A204.1 (cell line): Measurements from ENCODE around the gene LIPC.

Experiments
- FAIRE-seq: peaks from 2 replicates; lab custom pipeline; 2012; peaks lifted over from hg19 to GRCh38; lab: Jason Lieb, UNC

Gene LIPC

GRCh38 chr15:58475573-58476524 is 44.1 kb downstream of the LIPC start:
- FAIRE-seq: no peak

GRCh38 chr15:58476525-58477162 is 44.9 kb downstream of the LIPC start:
- FAIRE-seq: no peak

GRCh38 chr15:58477170-58477569 is 45.4 kb downstream of the LIPC start:
- no peak for FAIRE-seq

- FAIRE-seq: no peak
These were observed 46.2 kb downstream of the LIPC start for GRCh38 chr15:58478035-58478434.

GRCh38 chr15:58478579-58478978 is 46.8 kb downstream of the LIPC start:
- no peak for FAIRE-seq

- no peak for FAIRE-seq
These were observed 48.1 kb downstream of the LIPC start for GRCh38 chr15:58479941-58480340.

GRCh38 chr15:58483376-58483775 is 51.6 kb downstream of the LIPC start:
- no peak for FAIRE-seq

GRCh38 chr15:58484791-58485600 is 53.2 kb downstream of the LIPC start:
- FAIRE-seq: no peak

- FAIRE-seq: no peak
These were observed 54.3 kb downstream of the LIPC start for GRCh38 chr15:58486062-58486461.

GRCh38 chr15:58486564-58486963 is 54.8 kb downstream of the LIPC start:
- no peak for FAIRE-seq

GRCh38 chr15:58487041-58487723 is 55.4 kb downstream of the LIPC start:
- no peak for FAIRE-seq

- no peak for FAIRE-seq
These were observed 55.9 kb downstream of the LIPC start for GRCh38 chr15:58487724-58488120.

GRCh38 chr15:58489289-58490085 is 57.7 kb downstream of the LIPC start:
- FAIRE-seq: no peak

- no peak for FAIRE-seq
These were observed 58.5 kb downstream of the LIPC start for GRCh38 chr15:58490086-58490887.

GRCh38 chr15:58490888-58491473 is 59.2 kb downstream of the LIPC start:
- FAIRE-seq: no peak

- no peak for FAIRE-seq
These were observed 59.9 kb downstream of the LIPC start for GRCh38 chr15:58491499-58492202.

- FAIRE-seq: no peak
These were observed 61.0 kb downstream of the LIPC start for GRCh38 chr15:58492661-58493397.

- FAIRE-seq: no peak
These were observed 62.8 kb downstream of the LIPC start for GRCh38 chr15:58494567-58494966.
